Tibial nerve (tissue), 3 donors: ENCODE measurements around the gene APBA1.

Source experiments
- CTCF ChIP-seq, 5 experiments: fragments of 200-600 bp in 3 of 5; fragments of 450-650 bp in 2 of 5; sonication (generic) in 3 of 5; IDR thresholded peaks; one replicate each; pipeline ENCODE4 v1.5.1; 2016 to 2019; ENCODE audit warnings: antibody characterized with exemption in 5 of 5, mild to moderate bottlenecking in 3 of 5, moderate library complexity in 2 of 5
- POLR2A ChIP-seq, 2 donors: fragments of 450-650 bp; IDR thresholded peaks; one replicate each; pipeline ENCODE4 v1.6.1; 2017; ENCODE audit warnings: antibody characterized with exemption in 2 of 2, mild to moderate bottlenecking in 2 of 2, moderate library complexity in 2 of 2

- TF ChIP-seq POLR2A (IDR thresholded peaks at IDR 0.05) (no peak), CTCF (IDR thresholded peaks at IDR 0.05) (no peak)
Observed at GRCh38 chr9:69431777-69432176, 240.4 kb downstream of the APBA1 start.
